ENCODE measurements around the gene LRRC15.
A peak's percentile ranks its signal among the peaks of the same experiment; 100 is the strongest.

The LRRC15 gene

DNA sequence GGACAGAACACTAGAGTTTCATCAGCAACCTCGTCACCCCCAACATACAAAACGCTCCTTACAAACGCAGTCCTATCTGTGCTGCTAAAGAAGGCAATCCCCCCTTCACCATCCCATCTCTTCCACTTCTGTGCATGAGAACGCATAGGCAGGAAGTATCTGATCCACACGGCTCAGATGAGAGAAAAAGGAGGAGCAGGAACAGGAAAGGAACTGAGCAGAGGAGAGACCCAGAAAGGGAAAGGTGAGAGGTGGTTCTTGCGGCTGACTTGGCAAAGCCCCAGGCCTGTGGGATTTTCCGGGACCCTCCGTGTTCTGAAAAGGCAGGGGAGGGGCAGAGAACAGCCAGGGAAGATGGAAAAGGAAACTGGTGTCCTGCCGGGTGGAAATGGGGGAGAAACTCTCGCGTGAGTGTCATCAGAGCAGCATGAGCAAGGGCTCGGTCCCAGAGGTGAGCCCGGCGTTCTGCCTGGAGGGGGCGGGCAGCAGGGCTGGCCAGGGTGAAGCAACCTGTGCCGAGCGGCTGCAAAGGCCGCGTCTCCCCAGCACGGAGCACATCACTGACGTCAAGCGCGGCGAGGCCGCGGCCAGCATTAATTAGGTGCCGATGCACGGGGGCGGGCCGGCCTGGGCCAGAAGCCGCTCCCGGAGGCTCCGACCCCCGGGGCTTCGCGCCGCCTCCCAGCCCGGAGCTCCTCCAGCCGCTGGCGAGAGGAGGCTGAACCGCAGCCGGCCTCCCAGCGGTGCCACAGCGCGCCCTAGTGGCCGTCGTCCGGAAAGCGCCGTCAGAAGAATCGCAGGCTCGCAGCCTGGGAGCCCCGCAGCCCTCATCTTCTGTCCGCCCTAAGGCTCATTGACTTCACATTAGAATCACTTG, 54.2 kb downstream of the LRRC15 start:
- peak; percentile 43 for DNase-seq

DNA sequence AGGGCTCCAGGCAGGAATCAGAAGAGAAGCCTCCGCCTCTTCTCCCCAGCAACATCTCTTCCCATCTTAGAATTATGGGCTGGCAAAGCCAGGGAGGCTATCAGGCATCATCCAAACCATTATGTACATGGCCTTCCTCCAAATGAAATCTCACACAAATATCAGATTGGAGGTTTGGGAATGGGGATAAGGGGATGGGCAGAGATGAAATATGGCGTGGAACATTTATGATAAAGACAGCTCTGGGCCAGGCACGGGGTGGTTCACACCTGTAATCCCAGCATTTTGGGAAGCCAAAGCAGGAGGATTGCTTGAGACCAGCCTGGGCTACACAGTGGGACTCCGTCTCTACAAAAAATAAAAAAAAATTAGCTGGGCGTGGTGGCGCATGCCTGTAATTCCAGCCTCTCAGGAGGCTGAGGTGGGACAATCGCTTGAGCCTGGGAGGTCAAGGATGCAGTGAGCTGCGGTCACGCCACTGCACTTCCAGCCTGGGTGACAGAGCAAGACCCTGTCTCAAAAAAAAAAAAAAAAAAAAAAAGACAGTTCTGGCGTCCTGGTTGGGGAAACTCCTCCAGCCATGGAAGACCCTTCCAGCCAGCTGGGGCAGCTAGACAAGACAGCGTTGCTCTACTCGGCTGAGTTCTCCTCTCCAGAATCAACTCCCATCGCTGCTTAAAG, 55.0 kb downstream of the LRRC15 start:
- no peak for DNase-seq

- no peak for DNase-seq
Observed at GRCh38 chr3:194313560-194314387, 55.8 kb downstream of the LRRC15 start.

GRCh38 chr3:194312743-194313281, 56.7 kb downstream of the LRRC15 start:
- DNase-seq, result no peak

GRCh38 chr3:194312186-194312742, 57.3 kb downstream of the LRRC15 start:
- no peak for DNase-seq

DNA sequence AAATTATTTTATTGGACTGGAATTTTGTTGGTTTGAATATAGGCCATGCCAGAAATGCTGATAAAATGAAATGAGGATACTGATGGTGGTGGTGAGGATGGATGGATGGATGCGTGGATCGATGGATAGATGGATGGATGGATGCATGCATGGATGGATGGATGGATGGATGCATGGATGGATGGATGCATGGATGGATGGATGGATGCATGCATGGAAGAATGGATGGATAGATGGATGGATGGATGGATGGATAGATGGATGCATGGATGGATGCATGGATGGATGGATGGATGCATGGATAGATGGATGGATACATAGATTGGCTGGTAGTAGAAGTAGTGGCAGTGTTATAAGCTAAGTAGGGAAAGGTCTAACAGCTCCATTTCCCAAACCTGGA, 58.5 kb downstream of the LRRC15 start:
- no peak for DNase-seq

DNA sequence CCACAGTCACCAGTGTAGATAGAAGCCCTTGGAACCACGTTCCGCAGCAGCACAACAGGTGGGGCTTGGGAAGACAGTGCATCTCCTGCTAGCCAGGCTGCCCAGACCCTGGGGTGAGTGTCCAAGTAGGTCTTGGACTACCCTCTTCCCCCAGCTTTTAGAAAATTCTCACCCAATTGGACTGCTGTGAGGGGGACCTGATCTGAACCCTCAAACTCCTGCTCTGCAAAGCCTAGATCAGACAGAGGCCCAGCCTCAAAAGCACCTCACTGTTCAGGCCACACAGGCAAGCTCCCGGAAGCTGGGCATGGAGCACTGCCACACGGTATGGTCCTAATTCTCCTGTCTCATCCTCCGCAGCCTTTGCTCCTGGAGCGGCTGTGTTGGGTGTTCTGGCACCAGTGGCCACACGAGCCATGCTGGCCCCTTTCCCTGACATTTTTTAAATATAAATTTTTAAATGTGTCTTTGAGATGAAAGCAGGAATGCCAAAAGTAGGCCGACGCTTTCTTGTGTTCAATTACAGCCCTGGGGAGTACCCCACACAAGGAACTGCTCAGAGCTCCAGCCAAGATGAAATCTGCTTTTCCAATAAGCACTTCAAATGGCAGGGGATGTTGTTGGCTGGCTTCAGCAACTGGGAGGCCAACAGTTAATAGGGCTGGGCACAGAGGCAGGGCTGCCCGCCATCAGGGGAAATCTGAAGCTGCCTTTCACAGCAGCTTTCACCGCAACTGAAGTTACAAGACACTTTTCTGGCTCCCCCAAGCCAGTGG, 59.3 kb downstream of the LRRC15 start:
- no peak for DNase-seq

DNA sequence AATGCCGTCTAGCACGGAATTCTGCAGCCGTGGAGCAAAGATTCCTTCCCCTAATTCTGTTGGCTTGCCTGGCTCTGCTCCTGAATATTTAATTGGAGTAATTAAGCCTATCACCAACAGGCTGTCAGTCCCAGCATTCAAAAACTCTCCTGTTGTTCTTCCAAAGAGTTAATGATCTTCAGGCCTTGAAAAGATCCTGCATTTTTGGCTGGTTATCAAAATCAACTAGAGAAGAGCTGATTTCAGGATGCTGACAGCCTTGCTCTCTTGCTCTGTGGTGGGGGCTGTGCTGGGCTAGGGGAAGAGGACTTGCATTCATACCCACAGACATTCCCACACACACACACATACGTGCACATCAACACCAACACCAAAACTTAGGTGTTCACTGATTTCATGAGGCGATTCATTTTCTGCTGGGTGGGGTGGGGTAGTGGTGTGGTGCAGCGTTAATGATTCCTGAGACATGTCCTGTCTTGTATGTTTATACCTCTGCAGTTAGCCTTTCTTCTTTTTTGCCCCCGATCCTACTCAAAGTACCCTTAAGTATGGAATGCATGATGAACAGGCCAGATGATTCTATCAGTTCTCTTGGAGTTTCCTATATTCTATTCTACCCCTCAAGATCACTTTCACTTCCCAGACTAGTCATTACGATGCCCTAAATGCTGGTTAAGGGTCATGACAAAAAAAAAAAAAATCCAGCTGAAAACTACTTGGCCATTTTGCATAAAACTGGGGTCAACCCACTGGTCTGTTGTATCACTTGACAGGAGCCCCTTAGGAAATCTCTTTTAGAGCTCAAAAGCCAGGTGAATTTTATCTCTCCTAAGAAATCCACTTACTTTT, 60.7 kb downstream of the LRRC15 start:
- no peak for DNase-seq

DNA sequence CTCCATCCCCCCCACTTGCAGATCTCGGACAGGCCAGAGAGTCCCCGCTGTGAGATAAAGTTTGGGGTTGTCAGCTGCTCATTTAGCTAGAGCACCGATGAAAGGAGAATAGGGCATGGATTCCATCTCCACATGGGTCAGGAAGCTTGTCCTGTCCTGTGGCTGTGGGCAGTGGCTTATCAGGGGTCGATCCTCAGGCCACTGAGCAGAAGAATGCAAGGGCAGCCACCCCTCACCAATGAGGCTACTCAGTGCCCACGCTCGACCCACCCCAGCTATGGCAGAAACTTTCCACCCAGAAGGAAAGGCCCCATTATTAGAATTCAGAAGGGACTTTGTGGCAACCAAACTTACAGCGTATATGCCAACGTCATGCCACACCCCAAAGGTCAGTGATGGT, 61.7 kb downstream of the LRRC15 start:
- no peak for DNase-seq

GRCh38 chr3:194306771-194307640, 62.5 kb downstream of the LRRC15 start:
- DNase-seq, result no peak

GRCh38 chr3:194306109-194306686, 63.3 kb downstream of the LRRC15 start:
- no peak for DNase-seq

- DNase-seq, result no peak
Observed at GRCh38 chr3:194305356-194306108, 64.0 kb downstream of the LRRC15 start.
